ENCODE results near the gene MAD1L1.

Gene MAD1L1

DNA sequence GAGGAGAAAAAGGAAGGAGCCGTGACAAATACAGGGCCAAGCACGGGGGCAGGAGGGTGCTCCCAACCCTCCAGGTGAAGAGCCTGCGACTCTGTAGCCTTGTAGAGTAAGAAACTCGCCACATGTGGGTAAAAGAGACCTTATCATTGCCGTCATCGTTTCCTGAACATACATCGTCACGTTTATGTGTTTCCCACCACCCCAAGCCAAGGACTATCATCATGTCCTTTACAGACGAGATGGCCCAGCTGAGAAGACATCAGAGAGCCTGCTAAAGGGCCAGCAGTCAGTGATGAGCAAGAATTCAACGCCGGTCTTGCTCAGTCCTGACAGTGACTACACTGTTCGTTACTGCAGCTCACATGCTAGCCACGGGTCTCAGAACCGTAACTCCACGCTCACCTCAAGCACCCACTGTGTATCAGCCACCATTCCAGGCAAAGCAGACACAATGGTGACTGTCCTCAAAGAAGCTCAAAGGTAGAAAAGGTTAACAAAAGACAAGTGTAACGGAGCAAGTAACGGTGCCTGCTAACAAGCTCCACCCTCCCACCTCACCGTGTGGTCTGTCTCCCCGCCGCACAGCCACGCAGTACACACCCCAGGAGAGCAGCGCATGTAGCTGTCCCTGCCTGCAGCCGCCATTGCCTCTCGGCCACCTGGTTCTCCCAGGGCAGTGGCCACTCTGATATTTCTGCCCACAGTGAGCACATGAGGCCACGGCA, 147.8 kb downstream of the MAD1L1 start:
- DNase-seq (ENCODE audit: low read depth) = no peak

DNA sequence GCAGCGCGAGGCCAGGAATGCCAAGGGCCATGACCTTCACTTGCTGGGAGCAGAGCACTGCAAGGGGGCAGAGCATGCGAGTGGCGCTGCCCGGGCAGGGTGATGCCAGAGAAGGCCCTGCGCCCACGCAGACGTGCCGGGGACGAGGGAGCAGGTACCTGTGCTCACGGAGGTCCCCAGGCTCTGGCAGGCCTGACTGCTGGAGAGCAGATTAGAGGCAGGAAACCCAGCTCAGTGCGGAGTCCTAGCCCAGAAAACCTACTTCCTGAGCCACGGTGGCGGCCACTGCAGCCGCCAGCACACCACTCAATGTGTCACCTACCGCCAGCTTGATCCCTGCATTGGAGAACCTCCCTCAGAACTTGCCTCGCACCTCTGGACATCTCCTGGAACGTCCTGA, 148.4 kb downstream of the MAD1L1 start:
- no peak for DNase-seq (ENCODE audit: low read depth)

DNA sequence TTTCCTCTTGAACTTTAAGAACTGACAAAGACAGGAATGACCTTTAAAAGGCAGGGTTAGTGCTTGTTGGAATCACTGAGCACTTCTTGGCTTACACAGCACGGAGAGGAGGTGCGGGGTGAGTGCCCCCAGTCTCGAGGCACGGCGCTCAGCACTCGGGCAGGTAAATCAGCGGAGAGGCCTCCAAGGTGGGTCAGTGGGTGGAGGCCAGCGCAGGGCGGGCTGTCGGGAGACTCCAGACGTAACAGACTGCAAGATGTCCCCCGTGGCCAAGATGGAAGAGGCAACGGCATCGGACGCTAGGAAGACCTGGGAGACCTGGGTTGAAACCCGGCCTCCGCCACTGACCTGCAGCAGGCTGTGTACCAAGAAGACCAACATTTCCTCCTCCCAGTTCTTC, 149.4 kb downstream of the MAD1L1 start:
- no peak for DNase-seq (ENCODE audit: low read depth)

DNA sequence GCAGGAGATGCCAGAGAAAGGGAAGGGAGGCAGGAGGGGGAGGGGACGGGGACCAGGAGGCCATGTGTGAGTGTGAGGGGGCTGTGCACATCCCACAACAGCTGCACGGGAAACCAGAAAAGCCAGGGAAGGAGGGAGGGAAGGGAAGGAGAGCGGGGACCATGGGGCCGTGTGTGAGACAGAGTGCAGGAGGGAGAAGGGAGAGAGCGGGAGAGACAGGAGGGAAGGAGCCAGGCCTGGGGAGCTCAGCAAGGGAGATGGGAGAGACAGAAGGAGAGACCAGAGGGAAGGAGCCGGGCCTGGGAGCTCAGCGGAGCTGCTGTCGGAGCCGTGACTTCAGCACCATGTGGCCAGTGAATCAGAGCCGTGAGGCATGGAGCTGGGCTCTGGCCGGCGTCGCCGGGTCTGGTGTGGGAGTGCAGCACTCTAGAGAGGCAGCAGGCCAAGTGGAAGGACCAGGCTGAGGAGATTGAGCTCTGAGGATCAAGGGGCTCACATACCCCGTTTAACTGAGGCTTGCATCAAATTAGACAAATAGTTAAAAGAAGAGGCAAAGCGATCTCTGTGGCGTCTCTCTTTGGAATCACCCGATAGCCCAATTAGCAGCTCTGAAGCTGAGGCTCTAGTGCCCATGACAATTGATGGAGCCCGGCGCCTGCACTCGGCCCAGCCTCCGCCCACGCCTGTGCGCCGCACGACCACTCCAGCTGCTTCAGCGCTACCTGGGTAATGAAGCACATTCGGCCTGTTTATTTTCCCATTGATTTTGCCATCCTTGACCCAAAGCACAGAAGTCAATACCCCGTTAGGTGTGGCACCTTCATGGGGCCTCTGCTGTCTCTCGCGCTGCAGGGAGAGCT, 150.4 kb downstream of the MAD1L1 start:
- no peak for DNase-seq (ENCODE audit: low read depth)

DNA sequence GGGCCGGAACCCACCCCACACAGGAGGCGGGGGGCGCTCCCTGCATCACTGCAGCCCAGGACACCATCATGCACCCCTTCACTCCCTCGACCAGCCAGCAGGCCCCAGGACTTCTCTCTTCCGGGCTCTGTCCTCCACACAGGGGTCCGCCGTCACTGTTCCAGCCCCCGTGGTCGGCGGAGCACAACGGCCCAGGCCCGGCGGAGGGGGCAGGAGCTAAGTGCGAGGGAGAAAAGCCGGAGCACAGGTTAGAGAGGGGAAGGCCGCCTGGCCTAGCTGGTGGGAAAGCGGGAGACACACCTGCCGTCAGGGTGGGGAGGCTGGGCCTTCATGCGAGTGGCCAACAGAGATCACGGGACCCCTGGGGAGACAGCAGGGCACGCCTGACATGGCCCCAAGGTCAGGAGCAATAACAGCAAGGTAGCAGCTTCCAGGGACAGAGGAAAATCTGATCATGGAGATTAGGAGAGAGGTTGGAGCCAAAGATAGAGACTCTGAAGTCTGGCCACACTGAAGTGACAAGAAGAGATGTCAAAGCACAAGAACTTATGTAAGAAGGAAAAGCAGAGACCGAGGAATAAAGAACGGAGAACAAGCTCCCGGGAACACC, 151.1 kb downstream of the MAD1L1 start:
- DNase-seq (ENCODE audit: low read depth) = no peak

DNA sequence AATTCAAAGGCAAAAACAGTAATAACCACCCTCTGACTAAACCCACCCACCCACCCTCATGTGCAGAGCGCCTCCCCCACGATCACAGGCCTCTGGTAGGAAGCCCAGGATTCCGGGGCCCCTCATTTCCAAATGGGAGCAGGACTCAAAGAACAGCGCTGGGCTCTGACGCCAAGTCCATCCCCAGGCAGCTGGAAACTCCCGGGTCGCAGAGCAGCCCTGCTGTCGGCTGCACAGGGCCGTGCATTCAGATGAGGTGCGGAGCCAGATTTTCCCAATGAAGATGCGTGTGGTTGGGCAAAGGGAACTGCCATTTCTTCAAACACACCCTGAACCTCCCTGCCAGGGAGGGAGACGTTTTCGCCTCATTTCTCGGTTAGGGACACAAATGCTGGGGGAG, 152.3 kb downstream of the MAD1L1 start:
- no peak for DNase-seq (ENCODE audit: low read depth)

DNA sequence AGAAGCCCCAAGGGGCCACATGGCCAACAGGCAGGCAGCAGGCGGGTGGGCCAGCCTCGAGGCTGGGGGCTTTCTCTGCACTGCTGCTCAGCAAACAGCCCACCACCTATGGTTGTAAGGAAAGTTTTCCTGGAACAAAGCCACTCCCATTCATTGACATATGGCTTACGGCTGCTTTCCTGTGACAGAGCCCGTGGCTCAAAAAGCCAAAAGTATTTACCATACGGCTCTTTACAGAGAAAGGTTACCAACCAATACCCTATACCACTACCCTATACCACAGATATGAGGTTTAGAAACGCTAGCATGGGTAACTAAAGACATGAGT, 152.7 kb downstream of the MAD1L1 start:
- no peak for DNase-seq (ENCODE audit: low read depth)

DNA sequence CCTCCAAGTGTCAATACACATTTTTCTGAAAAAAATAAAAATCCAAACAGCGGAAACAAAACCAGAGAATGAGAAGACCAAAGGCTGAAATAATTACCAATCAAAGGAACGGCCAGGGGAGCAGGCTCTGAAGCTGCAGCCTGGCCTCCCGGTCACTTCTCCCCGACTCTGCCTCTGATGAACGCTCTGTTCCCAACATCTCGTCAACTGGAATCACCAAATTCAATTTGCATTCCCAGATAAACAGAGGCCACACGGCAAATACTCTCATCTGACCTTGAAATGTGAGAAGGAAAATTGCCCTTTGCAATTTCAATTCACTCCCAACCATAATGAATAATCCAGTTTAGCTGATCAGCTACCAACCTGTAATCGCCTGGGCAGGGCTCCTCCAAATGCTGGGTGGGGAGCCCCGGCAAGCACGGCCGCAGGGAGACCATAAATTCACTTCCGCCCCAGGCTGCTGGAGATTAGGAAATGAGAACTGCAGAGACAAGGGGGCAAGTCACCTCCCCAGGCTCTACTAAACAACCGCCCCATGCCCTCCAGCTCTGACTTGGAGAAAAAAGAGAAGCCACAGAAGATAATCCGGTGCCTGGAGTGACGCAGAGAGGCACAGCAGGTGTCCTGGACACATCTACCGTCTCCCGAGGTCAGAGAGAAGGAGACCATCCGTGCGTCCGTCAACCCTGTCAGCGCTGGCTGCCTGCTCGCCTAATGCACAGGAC, 153.2 kb downstream of the MAD1L1 start:
- no peak for DNase-seq (ENCODE audit: low read depth)

DNA sequence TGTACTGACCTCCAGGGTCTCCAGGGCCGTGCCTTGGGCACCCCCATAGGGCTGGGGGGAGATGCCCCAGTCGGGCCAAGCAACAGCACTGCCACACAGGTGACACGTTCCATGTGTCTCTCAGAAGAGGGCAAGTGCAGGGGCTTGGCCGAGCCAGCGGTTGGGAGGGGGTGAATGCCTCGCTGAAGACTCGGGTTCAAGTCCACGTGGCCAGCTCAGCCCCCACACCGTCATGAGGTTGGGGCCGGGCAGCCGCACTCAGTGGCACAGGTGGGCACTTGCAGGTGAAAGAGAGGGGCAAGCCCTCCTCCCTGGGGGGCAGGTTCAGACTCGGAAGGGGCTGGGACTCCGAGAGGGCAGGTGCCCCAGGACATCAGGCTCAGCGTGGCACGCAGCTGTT, 153.8 kb downstream of the MAD1L1 start:
- no peak for DNase-seq (ENCODE audit: low read depth)

DNA sequence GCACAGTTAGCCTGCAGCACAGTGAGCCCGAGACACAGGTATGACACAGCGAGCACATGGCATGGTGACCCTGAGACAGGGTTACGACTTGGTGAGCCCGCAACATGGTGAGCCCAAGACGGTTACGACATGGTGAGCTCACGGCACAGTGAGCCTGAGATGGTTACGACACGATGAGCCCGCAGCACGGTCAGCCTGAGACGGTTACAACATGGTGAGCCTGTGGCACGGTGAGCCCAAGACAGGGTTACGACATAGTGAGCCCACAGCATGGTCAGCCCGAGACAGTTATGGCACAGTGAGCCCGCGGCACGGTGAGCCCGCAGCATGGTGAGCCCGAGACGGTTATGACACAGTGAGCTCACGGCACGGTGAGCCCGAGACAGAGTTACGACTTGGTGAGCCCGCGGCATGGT, 156.1 kb downstream of the MAD1L1 start:
- no peak for DNase-seq (ENCODE audit: low read depth)

DNA sequence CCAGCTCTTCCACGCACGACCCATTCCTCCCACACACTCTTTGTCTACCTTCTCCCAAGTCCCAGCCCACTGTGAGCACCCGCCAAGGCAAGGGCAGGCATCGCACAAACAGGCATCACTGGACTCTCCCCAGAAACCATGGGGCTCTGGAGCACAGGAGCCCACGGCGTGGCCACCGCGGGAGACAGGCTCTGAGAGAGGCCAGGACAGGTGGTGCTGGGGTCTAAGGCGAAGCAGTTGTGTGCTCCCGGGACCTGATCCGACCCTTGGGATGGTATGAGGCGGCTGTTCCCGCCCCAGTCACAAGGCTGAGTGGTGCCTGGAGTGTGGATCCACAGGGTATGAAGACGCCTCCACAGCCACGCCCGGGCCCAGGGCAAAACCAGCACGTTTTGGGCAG, 156.9 kb downstream of the MAD1L1 start:
- DNase-seq (ENCODE audit: low read depth) = no peak

DNA sequence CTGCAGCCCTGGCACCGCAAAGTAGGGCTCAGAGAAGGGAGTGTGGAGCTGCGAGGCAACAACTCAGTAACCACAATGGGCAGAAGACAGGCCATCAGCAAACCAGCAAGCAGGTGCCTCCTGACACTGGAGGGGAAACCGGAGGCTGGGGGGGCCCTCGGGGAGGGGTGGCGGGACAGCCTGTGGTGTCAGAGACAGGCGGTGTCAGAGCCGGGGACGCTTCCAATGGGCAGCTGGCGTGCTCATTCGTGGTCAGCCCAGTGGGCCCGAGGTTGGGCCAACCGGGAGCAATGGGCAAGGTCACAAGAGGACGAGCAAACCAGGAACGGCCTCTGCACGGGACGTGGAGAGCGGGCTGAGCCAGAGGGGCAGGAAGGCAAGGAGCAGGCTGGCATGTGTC, 158.1 kb downstream of the MAD1L1 start:
- no peak for DNase-seq (ENCODE audit: low read depth)

DNA sequence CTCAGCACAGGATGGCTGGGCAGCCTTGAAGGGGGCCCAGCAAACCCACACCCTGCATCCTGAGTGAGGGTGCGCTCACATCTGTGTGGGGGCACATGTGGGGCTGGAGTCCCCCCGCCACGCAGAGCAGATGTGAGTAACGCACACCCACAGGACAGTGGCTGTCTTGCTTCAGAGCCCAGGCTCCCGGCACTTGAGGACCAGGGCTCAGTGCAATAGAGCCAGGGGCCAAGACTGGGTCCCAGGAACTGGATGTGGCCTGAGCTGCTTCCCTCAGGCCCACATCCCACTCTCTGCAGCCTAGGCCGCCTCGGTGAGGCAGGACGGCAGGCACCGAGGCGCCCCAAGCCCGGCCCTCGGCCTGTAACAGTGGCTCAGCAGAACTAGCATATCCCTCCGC, 159.9 kb downstream of the MAD1L1 start:
- DNase-seq (ENCODE audit: low read depth) = no peak

DNA sequence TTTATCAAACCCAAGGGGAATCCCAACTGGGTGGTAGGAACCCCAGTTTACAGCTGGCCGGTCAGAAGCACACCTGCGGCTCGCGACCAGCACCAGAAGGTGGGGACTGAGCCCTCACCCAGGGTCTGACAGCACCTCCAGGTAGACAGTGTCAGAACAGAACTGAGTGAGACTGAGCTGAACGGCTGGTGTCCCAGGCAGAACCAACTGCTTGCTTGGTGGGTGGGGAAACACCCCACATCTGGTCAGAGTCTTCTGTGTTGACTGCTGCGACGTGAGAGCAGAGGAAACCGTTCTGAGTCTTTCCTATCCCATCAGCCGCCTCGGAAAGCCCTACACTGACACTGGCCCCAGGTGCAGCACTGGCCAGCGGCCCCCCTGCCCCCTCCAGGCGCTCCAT, 160.7 kb downstream of the MAD1L1 start:
- DNase-seq (ENCODE audit: low read depth) = no peak

DNA sequence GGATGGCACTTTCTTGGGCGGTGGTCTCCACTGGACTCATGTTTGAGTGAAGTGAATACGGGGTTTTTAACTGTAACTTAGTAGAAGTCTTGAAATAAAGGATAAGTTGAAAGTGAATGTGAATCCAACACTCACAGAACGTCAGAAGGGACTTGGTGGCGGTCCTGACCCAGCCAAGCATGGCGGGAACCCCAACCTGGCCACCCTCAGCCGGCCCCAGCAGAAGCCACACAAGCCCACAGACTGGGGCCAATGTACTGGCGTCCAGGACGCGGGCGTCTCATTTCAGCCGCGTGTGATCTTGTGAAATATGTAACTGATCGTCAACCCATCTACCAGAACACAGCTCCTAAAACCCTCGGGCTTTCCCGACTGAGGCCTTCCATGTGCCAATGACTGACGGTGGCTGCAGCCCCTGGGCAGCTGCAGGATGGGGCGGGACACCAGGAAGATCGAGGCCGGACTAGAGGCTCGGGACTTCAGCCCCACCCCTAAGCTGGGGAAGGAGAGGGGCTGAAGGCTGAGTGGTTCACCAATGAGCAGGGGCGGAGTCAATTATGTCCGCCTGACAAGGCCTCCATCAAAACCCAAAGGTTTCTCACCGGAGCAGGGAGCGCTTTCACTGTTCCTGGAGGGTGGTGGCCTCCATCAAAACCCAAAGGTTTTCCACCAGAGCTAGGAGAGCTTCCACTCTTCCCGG, 161.5 kb downstream of the MAD1L1 start:
- DNase-seq (ENCODE audit: low read depth) = no peak

DNA sequence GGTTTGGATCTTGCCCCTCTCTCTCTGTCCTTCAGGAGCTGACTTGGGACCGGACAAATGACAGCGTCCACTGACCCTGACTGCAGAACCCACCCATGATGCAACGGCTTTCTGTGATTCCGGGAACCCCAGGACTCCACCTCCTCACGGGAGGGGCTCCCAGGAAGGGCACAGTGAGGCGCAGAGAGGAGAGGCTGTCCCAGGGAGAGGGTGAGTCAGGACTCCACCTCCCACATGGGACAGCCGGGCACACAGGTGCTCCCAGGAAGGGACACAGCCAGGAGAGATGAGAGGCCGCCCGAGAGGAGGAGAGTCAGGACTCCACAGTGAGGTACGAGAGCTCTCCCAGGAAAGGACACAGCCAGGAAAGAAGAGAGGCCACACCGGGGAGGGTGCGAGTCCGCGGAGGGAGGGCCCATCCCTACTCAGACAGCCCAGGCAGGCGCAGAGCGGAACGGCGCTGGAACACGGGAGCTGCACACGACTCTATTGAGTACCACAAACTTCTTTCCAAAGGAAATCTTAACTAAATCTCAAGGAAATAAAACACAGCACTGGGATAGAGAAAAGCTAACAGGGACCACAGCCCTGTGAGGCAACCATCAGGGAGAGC, 162.5 kb downstream of the MAD1L1 start:
- no peak for DNase-seq (ENCODE audit: low read depth)

DNA sequence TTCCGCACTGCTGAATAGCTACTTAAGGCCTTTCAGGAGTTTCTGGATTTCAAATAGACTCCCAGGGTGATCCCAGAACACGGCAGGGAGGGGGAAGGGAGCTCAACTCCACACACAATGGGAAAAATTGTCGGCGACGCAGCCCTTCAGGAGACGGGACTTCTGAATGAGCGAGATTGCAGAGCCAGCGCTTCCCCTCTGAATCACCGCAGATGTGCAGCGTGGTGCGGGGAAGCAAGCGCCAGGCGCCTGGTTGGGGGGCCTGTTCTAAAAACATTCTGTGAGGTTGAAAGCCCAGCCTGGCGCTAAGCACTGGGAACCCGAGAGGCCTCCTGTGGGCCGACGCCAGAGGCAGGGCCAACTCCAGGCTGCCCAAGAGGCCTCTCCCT, 163.3 kb downstream of the MAD1L1 start:
- DNase-seq (ENCODE audit: low read depth) = no peak

DNA sequence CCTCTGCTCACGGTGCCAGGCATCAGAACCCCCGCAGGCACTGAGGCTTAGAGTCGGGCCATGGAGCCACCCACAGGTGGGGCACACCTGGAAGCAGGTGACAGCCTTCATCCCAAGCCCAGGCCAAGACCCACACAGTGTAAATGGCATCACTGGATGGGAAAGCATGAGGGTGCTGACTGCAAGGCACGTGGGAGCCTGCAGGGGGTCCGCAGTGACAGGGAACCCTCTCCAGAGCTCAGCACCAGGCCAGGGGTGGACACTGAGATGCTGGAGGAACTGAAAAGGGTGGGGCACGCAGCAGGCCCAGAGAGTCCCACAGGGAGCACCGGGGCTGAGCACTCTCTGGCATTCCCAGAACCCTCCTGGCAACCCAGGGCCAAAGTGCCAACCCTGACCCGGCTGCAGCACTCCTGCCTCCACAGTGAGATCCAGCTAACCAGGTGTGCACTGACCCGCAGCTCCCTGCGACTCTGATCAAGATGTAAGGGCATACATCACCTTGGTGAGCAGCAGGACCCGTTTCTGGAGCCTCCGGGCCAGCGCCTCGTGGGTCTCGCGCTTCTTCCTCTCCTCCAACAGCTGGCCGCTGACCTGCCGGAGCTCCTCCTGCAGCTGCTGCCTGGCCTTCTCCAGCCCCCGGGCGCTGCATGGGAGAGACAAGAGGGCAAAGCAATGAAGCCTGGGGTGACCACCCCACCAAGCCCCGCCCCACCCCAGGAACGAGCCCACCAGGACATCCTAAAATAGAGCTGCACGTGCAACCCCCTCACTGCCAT, 163.9 kb downstream of the MAD1L1 start:
- DNase-seq (ENCODE audit: low read depth) = no peak

DNA sequence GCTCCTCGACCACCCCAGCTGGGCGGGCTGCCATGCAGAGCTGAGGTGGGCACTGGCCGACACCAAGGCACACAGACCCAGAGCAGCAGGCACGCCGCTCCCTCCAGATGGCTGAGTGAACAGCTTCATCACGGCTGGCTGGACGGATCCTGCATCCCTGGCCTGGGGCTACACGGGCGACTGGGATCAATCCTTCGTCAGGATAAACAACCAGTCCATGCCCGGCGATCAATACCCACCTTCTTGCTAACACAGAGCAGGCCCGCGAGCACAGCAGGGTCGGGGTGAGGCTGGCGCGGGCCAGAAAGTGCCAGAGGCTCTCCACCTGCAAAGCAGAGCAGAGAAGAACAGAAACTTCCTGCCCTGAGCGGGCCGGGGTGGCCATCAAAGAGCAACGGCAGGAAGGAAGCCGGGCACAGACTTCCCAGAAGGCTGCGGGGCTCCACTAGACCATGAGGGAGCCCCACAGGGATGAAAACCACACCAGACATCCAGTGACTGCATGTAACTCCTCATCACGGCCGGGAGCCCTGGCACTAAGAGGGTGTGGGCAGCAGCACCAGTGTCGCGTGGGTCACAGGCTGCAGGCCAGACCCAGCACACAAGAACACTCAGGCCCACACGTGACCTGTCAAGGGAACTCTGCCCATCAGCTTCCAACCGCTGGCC, 166.4 kb downstream of the MAD1L1 start:
- no peak for DNase-seq (ENCODE audit: low read depth)

DNA sequence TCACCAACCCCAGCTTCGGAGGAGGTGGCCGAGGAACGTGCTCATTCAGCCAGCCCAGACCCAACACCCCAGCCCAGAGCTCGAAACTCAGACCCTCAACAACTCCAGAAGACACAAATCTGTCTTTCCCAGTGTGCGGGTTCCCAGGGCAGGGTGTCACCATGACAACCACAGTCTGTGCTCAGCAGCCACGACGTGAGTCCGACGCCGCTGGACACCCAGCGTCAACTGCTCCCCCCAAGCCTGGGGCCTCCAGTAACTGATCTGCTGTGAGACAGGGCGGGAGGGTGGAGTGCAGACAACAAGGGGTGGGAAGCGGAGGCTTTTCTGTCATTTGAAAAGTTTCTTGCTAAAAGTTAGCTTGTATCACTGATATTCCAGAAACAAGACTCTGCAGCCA, 167.2 kb downstream of the MAD1L1 start:
- no peak for DNase-seq (ENCODE audit: low read depth)
